ENCODE data around the gene SNX3. TPM values are rescaled to one million over a fixed set of nuclear protein-coding genes. Genes with fewer than 3 reads are reported as not detected.

Gene SNX3
- total RNA-seq, 1 experiment from 2014 or later, result 80.7 TPM

GRCh38 chr6:108203189-108204112 is 57.4 kb downstream of the SNX3 start:
- no peaks in the 10 kb centered on the region for H3K23me2 ChIP-seq (ENCODE audit: insufficient read length, low read depth, low read length, poor library complexity, severe bottlenecking)
- H2BK20ac ChIP-seq (ENCODE audit: low read depth, low read length, poor library complexity, severe bottlenecking), result no peak overlapping the region
- TF ChIP-seq, protein P1, sequence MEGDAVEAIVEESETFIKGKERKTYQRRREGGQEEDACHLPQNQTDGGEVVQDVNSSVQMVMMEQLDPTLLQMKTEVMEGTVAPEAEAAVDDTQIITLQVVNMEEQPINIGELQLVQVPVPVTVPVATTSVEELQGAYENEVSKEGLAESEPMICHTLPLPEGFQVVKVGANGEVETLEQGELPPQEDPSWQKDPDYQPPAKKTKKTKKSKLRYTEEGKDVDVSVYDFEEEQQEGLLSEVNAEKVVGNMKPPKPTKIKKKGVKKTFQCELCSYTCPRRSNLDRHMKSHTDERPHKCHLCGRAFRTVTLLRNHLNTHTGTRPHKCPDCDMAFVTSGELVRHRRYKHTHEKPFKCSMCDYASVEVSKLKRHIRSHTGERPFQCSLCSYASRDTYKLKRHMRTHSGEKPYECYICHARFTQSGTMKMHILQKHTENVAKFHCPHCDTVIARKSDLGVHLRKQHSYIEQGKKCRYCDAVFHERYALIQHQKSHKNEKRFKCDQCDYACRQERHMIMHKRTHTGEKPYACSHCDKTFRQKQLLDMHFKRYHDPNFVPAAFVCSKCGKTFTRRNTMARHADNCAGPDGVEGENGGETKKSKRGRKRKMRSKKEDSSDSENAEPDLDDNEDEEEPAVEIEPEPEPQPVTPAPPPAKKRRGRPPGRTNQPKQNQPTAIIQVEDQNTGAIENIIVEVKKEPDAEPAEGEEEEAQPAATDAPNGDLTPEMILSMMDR (conservative IDR thresholded peaks at IDR 0.05), result no peak
- no peak overlapping the region for H3K9ac ChIP-seq (ENCODE audit: extremely low read depth, insufficient read length, low read length)
- no CpG with 5 or more reads among the region's 14 CpGs for WGBS (ENCODE audit: extremely low coverage, insufficient read length, low lambda C conversion rate)
- H3K27ac ChIP-seq (ENCODE audit: insufficient read length, low read depth, low read length), result no peak overlapping the region
- H3K4me1 ChIP-seq (ENCODE audit: insufficient read depth, low read length), result no peaks in the 10 kb centered on the region
- H2AFZ ChIP-seq (ENCODE audit: low read length), result no peak overlapping the region
- no peak overlapping the region for H4K91ac ChIP-seq (ENCODE audit: insufficient read length, low read depth, low read length)
- H3K4me2 ChIP-seq (ENCODE audit: insufficient read depth, insufficient read length, low read length), result no peak overlapping the region
- H2BK5ac ChIP-seq (ENCODE audit: insufficient read length, low read length), result no peak overlapping the region
- no peak overlapping the region for H2BK120ac ChIP-seq (ENCODE audit: low read depth, low read length, poor library complexity, severe bottlenecking)
- DNase-seq, result no peak
- no peak overlapping the region; a peak in 1 of 7 replicates for H3K27ac Mint-ChIP-seq
- H2AK5ac ChIP-seq (ENCODE audit: insufficient read length, low read length), result no peak overlapping the region
- no peak overlapping the region for H3K14ac ChIP-seq (ENCODE audit: insufficient read depth, low read length)
- no peak overlapping the region for H3K56ac ChIP-seq (ENCODE audit: insufficient read length, low read depth, low read length)
- no peak overlapping the region for H3K18ac ChIP-seq (ENCODE audit: insufficient read length, low read depth, low read length)
- H3K9me3 ChIP-seq (ENCODE audit: control insufficient read depth, low read depth, low read length), result no peaks in the 10 kb centered on the region
- H3K23ac ChIP-seq (ENCODE audit: insufficient read length, low read depth, low read length), result no peak overlapping the region
- no peak overlapping the region for H2BK12ac ChIP-seq (ENCODE audit: insufficient read length, low read depth, low read length)
- no peaks in the 10 kb centered on the region for H3K9me3 Mint-ChIP-seq
- no peaks in the 10 kb centered on the region for H3K36me3 Mint-ChIP-seq (ENCODE audit: insufficient read depth in 1 of 3, low read depth in 3 of 3)
- H3K27me3 Mint-ChIP-seq (ENCODE audit: low read depth), result no peaks in the 10 kb centered on the region
- no peak overlapping the region for H4K5ac ChIP-seq (ENCODE audit: insufficient read length, low read depth, low read length)
- no peaks in the 10 kb centered on the region for H3K79me2 ChIP-seq (ENCODE audit: insufficient read depth, low read length)
- H2BK15ac ChIP-seq (ENCODE audit: low read depth, low read length), result no peak overlapping the region
- H3K4ac ChIP-seq (ENCODE audit: low read depth, low read length), result no peak overlapping the region
- H4K20me1 ChIP-seq (ENCODE audit: control insufficient read depth, insufficient read depth, insufficient read length), result no peaks in the 10 kb centered on the region
- H3K4me1 Mint-ChIP-seq, result peaks cover 5 to 15% of the 10 kb centered on the region in 2 experiments; a peak in 3 of 4 replicates
- H3T11ph ChIP-seq (ENCODE audit: low read length), result no peak overlapping the region
- H3K79me1 ChIP-seq (ENCODE audit: insufficient read depth, low read depth, low read length, poor library complexity, severe bottlenecking), result no peaks in the 10 kb centered on the region
- H3K4me3 Mint-ChIP-seq, result no peak overlapping the region
- H4K8ac ChIP-seq (replicated peaks; ENCODE audit: insufficient read length, low read depth, low read length), result no peak overlapping the region
- no peaks in the 10 kb centered on the region for H3K27me3 ChIP-seq (ENCODE audit: insufficient read depth, low read length)

Data from H9 (cell line).